Esophagus squamous epithelium (tissue), 5 donors: ENCODE data around the gene MTHFR. TPM values are rescaled to one million over a fixed set of nuclear protein-coding genes. Genes with fewer than 3 reads are reported as not detected.

Experiments used
- DNase-seq: peaks from one replicate; lab custom pipeline; 2025; lab: John Stamatoyannopoulos, UW
- H3K27ac ChIP-seq, 4 donors: fragments of 200-600 bp; sonication (generic); one replicate each; pipeline ENCODE4 v1.5.1; 2016 to 2019; ENCODE audit warnings: mild to moderate bottlenecking in 1 of 4
- H3K27me3 ChIP-seq, 4 donors: fragments of 200-600 bp; sonication (generic); 1 replicate in 3 of 4; 2 replicates in 1 of 4; pipeline versions ENCODE4 v1.5.1 to v1.6.0; 2017 to 2021; ENCODE audit warnings: antibody characterized with exemption in 1 of 4
- H3K36me3 ChIP-seq, 3 donors: fragments of 200-600 bp; sonication (generic); one replicate each; pipeline ENCODE4 v1.5.1; 2016 to 2019
- H3K4me1 ChIP-seq, 3 donors: fragments of 200-600 bp; sonication (generic); one replicate each; pipeline ENCODE4 v1.5.1; 2017 to 2019
- H3K4me3 ChIP-seq, 4 donors: fragments of 200-600 bp; sonication (generic); 1 replicate in 3 of 4; 2 replicates in 1 of 4; pipeline ENCODE4 v1.5.1; 2016 to 2019; ENCODE audit warnings: mild to moderate bottlenecking in 2 of 4, moderate library complexity in 1 of 4
- H3K9me3 ChIP-seq, 3 donors: fragments of 200-600 bp; sonication (generic); one replicate each; pipeline ENCODE4 v1.5.1; 2016 to 2019
- CTCF ChIP-seq, 6 experiments: fragments of 450-650 bp in 4 of 6; fragments of 200-600 bp in 2 of 6; sonication (generic) in 2 of 6; IDR thresholded peaks; one replicate each; pipeline ENCODE4 v1.5.1; 2016 to 2019; ENCODE audit warnings: antibody characterized with exemption in 6 of 6, mild to moderate bottlenecking in 4 of 6, moderate library complexity in 4 of 6
- POLR2A ChIP-seq, 4 donors: fragments of 450-650 bp; IDR thresholded peaks; one replicate each; pipeline ENCODE4 v1.6.1; 2017; ENCODE audit warnings: antibody characterized with exemption in 4 of 4, mild to moderate bottlenecking in 4 of 4, moderate library complexity in 3 of 4
- WGBS, 2 donors: methylation state at CpG; one replicate each; pipeline ENCODE4 v1.1.5; 2018; 5-methylcytosine and 5-hydroxymethylcytosine counted together
- intact Hi-C: fragments of 100-400 bp; cut with DNase I; formaldehyde crosslinking; loops from one replicate; pipeline ENCODE4 v1.15.0; 2022
- total RNA-seq, 4 donors: library from RNA; depleted of rRNA; stranded (reverse); fragments of >200 nt; gene quantifications; one replicate each; pipeline ENCODE4 v1.1.0, GENCODE V29; 2016
- donor health status: DM: yes; HTN: yes; CAD: no.

The MTHFR gene
- total RNA-seq, 4 donors from 2014 or later, result 15.6 to 30.1 (median 25.4) TPM

GRCh38 chr1:11848373-11848700, 42.6 kb upstream of the MTHFR start:
- no peaks in the 10 kb centered on the region for H3K4me1 ChIP-seq
- DNase-seq, result no peak
- no peak overlapping the region for H3K4me3 ChIP-seq
- H3K27me3 ChIP-seq, result peaks cover 0 to 17% (median 0%) of the 10 kb centered on the region in 4 donors
- no peaks in the 10 kb centered on the region for H3K9me3 ChIP-seq
- 59 to 64% methylated on average over 5 to 7 of the region's 9 CpGs for WGBS, 2 donors
- peaks cover 0 to 42% (median 0%) of the 10 kb centered on the region in 3 donors for H3K36me3 ChIP-seq
- H3K27ac ChIP-seq, result no peak overlapping the region
- intact Hi-C loops, result loop anchor here (10.0 kb wide), 1 partner anchor 46 kb away; no protein-coding TSS in a partner anchor
- TF ChIP-seq CTCF (IDR thresholded peaks at IDR 0.05) (no peak), POLR2A (IDR thresholded peaks at IDR 0.05) (no peak)

- peaks cover 0 to 12% (median 0%) of the 10 kb centered on the region in 4 donors for H3K27me3 ChIP-seq
- no peaks in the 10 kb centered on the region for H3K9me3 ChIP-seq
- TF ChIP-seq CTCF (IDR thresholded peaks at IDR 0.05) (no peak), POLR2A (IDR thresholded peaks at IDR 0.05) (no peak)
Measured at GRCh38 chr1:11847667-11848372, 42.1 kb upstream of the MTHFR start, which contains the start of gene NPPA. TSS of gene NPPA (minus strand) at chr1:11847783. CDS start at chr1:11847684, 99 bp downstream.

GRCh38 chr1:11845641-11846335, 40.0 kb upstream of the MTHFR start:
- Histone ChIP-seq H3K4me3 (no peak overlapping the region), H3K9me3 (no peaks in the 10 kb centered on the region), H3K27me3 (peaks cover 0 to 4% (median 0%) of the 10 kb centered on the region in 4 donors), H3K27ac (no peak overlapping the region), H3K4me1 (no peaks in the 10 kb centered on the region), H3K36me3 (peaks cover 8 to 68% (median 16%) of the 10 kb centered on the region in 3 donors)
- TF ChIP-seq POLR2A (IDR thresholded peaks at IDR 0.05), result no peak
- TF ChIP-seq CTCF (IDR thresholded peaks at IDR 0.05), result no peak
- DNase-seq, result no peak
- intact Hi-C loops, result loop anchor here (10.0 kb wide), 1 partner anchor 49 kb away; no protein-coding TSS in a partner anchor
- 61 to 64% methylated on average over 5 of the region's 5 CpGs for WGBS, 2 donors

More at GRCh38 chr1:11847667-11848372, 42.1 kb upstream of the MTHFR start, which contains the start of gene NPPA:
- H3K27ac ChIP-seq, result no peak within 1 kb of the TSS
- no peak within 1 kb of the TSS for H3K4me3 ChIP-seq
- H3K4me1 ChIP-seq, result no peaks in the 10 kb centered on the region
- WGBS, 2 donors, result 59 to 70% methylated on average over 11 to 15 of the region's 18 CpGs
- intact Hi-C loops, result loop anchor here (10.0 kb wide), 1 partner anchor 47 kb away; no protein-coding TSS in a partner anchor
- DNase-seq, result no peak
- peaks cover 0 to 47% (median 0%) of the 10 kb centered on the region in 3 donors for H3K36me3 ChIP-seq

GRCh38 chr1:11842154-11843041, 36.6 kb upstream of the MTHFR start:
- Histone ChIP-seq H3K36me3 (peaks cover 23 to 96% (median 43%) of the 10 kb centered on the region in 3 donors), H3K4me1 (no peaks in the 10 kb centered on the region), H3K4me3 (no peak overlapping the region), H3K27me3 (no peaks in the 10 kb centered on the region), H3K27ac (peak overlapping the region in 1 of 4 donors; percentile 0), H3K9me3 (no peaks in the 10 kb centered on the region)
- WGBS, 2 donors, result 66 to 68% methylated on average over 16 of the region's 19 CpGs
- DNase-seq, result no peak
- TF ChIP-seq POLR2A (IDR thresholded peaks at IDR 0.05) (no peak), CTCF (IDR thresholded peaks at IDR 0.05) (no peak)
- intact Hi-C loops, result loop anchor here (10.0 kb wide), 1 partner anchor 52 kb away; no protein-coding TSS in a partner anchor
